Ovary (tissue), 10 donors: ENCODE measurements around the gene CCT4. TPM values are rescaled to one million over a fixed set of nuclear protein-coding genes. Genes with fewer than 3 reads are reported as not detected.

Source experiments
- DNase-seq, 5 donors: peaks; one replicate each; pipeline ENCODE4 v3.0.0-alpha.2; 2019 to 2020
- H3K27ac ChIP-seq, 2 donors: fragments of 200-600 bp; one replicate each; pipeline versions ENCODE4 v1.5.1 to v1.8.0; 2019 to 2022
- H3K27me3 ChIP-seq: fragments of 200-600 bp; one replicate; pipeline ENCODE4 v1.8.0; 2022
- H3K36me3 ChIP-seq: fragments of 200-600 bp; sonication (generic); one replicate; pipeline ENCODE4 v1.5.1; 2019
- H3K4me1 ChIP-seq: one replicate; pipeline ENCODE4 v1.8.1; 2013; ENCODE audit warnings: mild to moderate bottlenecking, moderate library complexity; ENCODE audit not compliant: insufficient read depth
- H3K4me3 ChIP-seq: fragments of 200-600 bp; sonication (generic); one replicate; pipeline ENCODE4 v1.5.1; 2017
- H3K9me3 ChIP-seq, 2 donors: fragments of 200-600 bp in 1 of 2; sonication (generic) in 1 of 2; one replicate each; pipeline versions ENCODE4 v1.5.1 to v1.8.1; 2013 to 2019; ENCODE audit warnings: mild to moderate bottlenecking in 1 of 2, moderate library complexity in 1 of 2
- EP300 ChIP-seq: sonication (generic); formaldehyde crosslinking; IDR thresholded peaks from one replicate; pipeline ENCODE4 v1.6.1; 2017; ENCODE audit warnings: antibody characterized with exemption
- POLR2A ChIP-seq: fragments of 450-650 bp; IDR thresholded peaks from one replicate; pipeline ENCODE4 v1.6.1; 2017; ENCODE audit warnings: antibody characterized with exemption, mild to moderate bottlenecking, moderate library complexity
- WGBS, 3 donors: extraction: QIAGEN DNeasy Blood & Tissue Kit in 1 of 3; methylation state at CpG; one replicate each; pipeline versions ENCODE4 v1.1.5 to v1.1.7; 2013 to 2017; 5-methylcytosine and 5-hydroxymethylcytosine counted together
- intact Hi-C, 4 donors: fragments of 100-400 bp; cut with DNase I; formaldehyde crosslinking; loops; one replicate each; pipeline versions ENCODE4 v1.11.0 to v1.15.1; 2022 to 2023
- long read RNA-seq, 3 donors: library from polyadenylated mRNA in 2 of 3; unstranded in 2 of 3; transcript quantifications; one replicate each; pipeline ENCODE4 v2.0.0 and lab custom pipeline, GENCODE V29; 2021 to 2026
- polyA plus RNA-seq, 2 donors: library from polyadenylated mRNA; stranded (reverse); fragments of 200-250 nt in 1 of 2; fragments of 350-450 nt in 1 of 2; fragmentation: Illumina TruSeq in 1 of 2; extraction: RNeasy Lipid Tissue Mini Kit (QIAGEN cat#74804) in 1 of 2; gene quantifications; one replicate each; pipeline ENCODE4 v1.2.3, GENCODE V29; 2013 to 2014
- total RNA-seq, 7 donors: library from RNA; depleted of rRNA in 2 of 7; stranded (reverse); fragments of >200 nt in 2 of 7; fragmentation: NEBNext Ultra II Directional in 3 of 7; extraction: Animal tissue kit (Norgen Biotek cat#: 25700) in 3 of 7; gene quantifications; one replicate each; pipeline versions ENCODE4 v1.1.0 to v1.2.4, GENCODE V29; 2016 to 2023
- TF ChIP-seq, protein P1 (sequence below), 3 donors: fragments of 450-650 bp in 2 of 3; fragments of 200-600 bp in 1 of 3; IDR thresholded peaks; one replicate each; pipeline versions ENCODE4 v1.5.1 to v1.8.0; 2016 to 2022; ENCODE audit warnings: antibody characterized with exemption in 3 of 3, mild to moderate bottlenecking in 1 of 3
- donor health status: DM: no; HTN: no; CAD: no; lungs with moderate emphysema.
- donor health status: DM: no; HTN: no; CAD: no.
- donor health status: Bipolar disorder and iron deficiency.
- donor health status: DM: yes; HTN: yes; CAD: no.
- donor health status: DM: no; HTN: no; CAD: no.
- donor health status: DM: yes; HTN: yes; CAD: no.

CCT4 gene, protein sequence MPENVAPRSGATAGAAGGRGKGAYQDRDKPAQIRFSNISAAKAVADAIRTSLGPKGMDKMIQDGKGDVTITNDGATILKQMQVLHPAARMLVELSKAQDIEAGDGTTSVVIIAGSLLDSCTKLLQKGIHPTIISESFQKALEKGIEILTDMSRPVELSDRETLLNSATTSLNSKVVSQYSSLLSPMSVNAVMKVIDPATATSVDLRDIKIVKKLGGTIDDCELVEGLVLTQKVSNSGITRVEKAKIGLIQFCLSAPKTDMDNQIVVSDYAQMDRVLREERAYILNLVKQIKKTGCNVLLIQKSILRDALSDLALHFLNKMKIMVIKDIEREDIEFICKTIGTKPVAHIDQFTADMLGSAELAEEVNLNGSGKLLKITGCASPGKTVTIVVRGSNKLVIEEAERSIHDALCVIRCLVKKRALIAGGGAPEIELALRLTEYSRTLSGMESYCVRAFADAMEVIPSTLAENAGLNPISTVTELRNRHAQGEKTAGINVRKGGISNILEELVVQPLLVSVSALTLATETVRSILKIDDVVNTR
- total RNA-seq (100 to 1,000 TPM in 6 of 7 donors, 10 to 100 TPM in 1; 99.7 to 200 (median 144) TPM), polyA plus RNA-seq (100 to 1,000 TPM; 113 to 165 TPM)
- long read RNA-seq, donor 1, transcript CCT4-201 (14 exons, 2,520 nt), result major isoform, 1,352 of 1,440 reads
- long read RNA-seq, donor 1, partial matches to known transcripts, result 22 of 1,440 reads
- long read RNA-seq, donor 1, other reads (novel, unspliced or antisense), result 62 of 1,440 reads
- long read RNA-seq, donor 2, transcript CCT4-201 (14 exons, 2,520 nt), result major isoform, 177 of 571 reads
- long read RNA-seq, donor 2, partial matches to known transcripts, result 372 of 571 reads
- long read RNA-seq, donor 2, other reads (novel, unspliced or antisense), result 18 of 571 reads
- long read RNA-seq, donor 3, transcript CCT4-201 (14 exons, 2,520 nt), result major isoform, 218 of 227 reads
- long read RNA-seq, donor 3, partial matches to known transcripts, result 1 of 227 reads
- long read RNA-seq, donor 3, other reads (novel, unspliced or antisense), result 7 of 227 reads

GRCh38 chr2:61888267-61889055, at the start of gene CCT4:
Gene CCT4, minus strand, starts transcription at chr2:61888656. Its CDS starts 149 bp downstream, at chr2:61888507.
- WGBS, 3 donors, result 1% methylated on average over 72 to 74 of the region's 74 CpGs

GRCh38 chr2:61937886-61938285, 49.4 kb upstream of the CCT4 start:
- peaks cover 0 to 3% of the 10 kb centered on the region in 2 donors for H3K9me3 ChIP-seq
- TF ChIP-seq, protein P1, sequence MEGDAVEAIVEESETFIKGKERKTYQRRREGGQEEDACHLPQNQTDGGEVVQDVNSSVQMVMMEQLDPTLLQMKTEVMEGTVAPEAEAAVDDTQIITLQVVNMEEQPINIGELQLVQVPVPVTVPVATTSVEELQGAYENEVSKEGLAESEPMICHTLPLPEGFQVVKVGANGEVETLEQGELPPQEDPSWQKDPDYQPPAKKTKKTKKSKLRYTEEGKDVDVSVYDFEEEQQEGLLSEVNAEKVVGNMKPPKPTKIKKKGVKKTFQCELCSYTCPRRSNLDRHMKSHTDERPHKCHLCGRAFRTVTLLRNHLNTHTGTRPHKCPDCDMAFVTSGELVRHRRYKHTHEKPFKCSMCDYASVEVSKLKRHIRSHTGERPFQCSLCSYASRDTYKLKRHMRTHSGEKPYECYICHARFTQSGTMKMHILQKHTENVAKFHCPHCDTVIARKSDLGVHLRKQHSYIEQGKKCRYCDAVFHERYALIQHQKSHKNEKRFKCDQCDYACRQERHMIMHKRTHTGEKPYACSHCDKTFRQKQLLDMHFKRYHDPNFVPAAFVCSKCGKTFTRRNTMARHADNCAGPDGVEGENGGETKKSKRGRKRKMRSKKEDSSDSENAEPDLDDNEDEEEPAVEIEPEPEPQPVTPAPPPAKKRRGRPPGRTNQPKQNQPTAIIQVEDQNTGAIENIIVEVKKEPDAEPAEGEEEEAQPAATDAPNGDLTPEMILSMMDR (IDR thresholded peaks at IDR 0.05), result no peak
- TF ChIP-seq POLR2A (no peak), EP300 (no peak)
- WGBS, 3 donors, result 81 to 84% (median 81%) methylated on average over 5 of the region's 5 CpGs
- no peak overlapping the region for H3K27ac ChIP-seq
- DNase-seq, result no peak
- no peaks in the 10 kb centered on the region for H3K36me3 ChIP-seq
- intact Hi-C loops, result no loop called here
- no peaks in the 10 kb centered on the region for H3K4me1 ChIP-seq
- no peaks in the 10 kb centered on the region for H3K27me3 ChIP-seq
- H3K4me3 ChIP-seq, result no peak overlapping the region

More at GRCh38 chr2:61888267-61889055, at the start of gene CCT4:
- H3K27ac ChIP-seq, result peak within 1 kb of the TSS; percentile 92 to 99
- peak; percentile 86 to 95 (median 91) for DNase-seq
- H3K9me3 ChIP-seq, result no peaks in the 10 kb centered on the region
- H3K4me1 ChIP-seq, result peaks cover 8% of the 10 kb centered on the region
- no peaks in the 10 kb centered on the region for H3K27me3 ChIP-seq
- H3K36me3 ChIP-seq, result no peaks in the 10 kb centered on the region
- H3K4me3 ChIP-seq, result peak within 1 kb of the TSS; percentile 80
- intact Hi-C loops, result loop anchor here in 1 of 4 donors (10.0 kb wide), 1 partner anchor 354 kb away; the partner anchor contains the start of gene XPO1
- TF ChIP-seq, protein P1 (IDR thresholded peaks at IDR 0.05), result peak in 1 of 3 donors; percentile 38
- TF ChIP-seq POLR2A (peak; percentile 91), EP300 (no peak)

- no peaks in the 10 kb centered on the region for H3K36me3 ChIP-seq
- no peak overlapping the region for H3K27ac ChIP-seq
- H3K27me3 ChIP-seq, result no peaks in the 10 kb centered on the region
- no peak for TF ChIP-seq POLR2A
- TF ChIP-seq, protein P1 (IDR thresholded peaks at IDR 0.05), result no peak
- 95 to 99% (median 96%) methylated on average over 3 of the region's 3 CpGs for WGBS, 3 donors
- DNase-seq, result no peak
- H3K4me1 ChIP-seq, result no peaks in the 10 kb centered on the region
- peaks cover 0 to 5% of the 10 kb centered on the region in 2 donors for H3K9me3 ChIP-seq
- no peak overlapping the region for H3K4me3 ChIP-seq
- intact Hi-C loops, result no loop called here
Observed at GRCh38 chr2:61937098-61937497, 48.6 kb upstream of the CCT4 start.
